Measurements from ENCODE around the gene SORCS2.

Gene SORCS2

GRCh38 chr4:7732263-7732662 lies 539.9 kb downstream of the SORCS2 start:
- DNase-seq: no peak

- DNase-seq: no peak
Measured at GRCh38 chr4:7733201-7733600, 540.9 kb downstream of the SORCS2 start.

GRCh38 chr4:7733801-7734650 lies 541.7 kb downstream of the SORCS2 start:
- DNase-seq: no peak

- DNase-seq: no peak
Measured at GRCh38 chr4:7734651-7735260, 542.4 kb downstream of the SORCS2 start.

- no peak for DNase-seq
Measured at GRCh38 chr4:7735395-7735794, 543.1 kb downstream of the SORCS2 start.

DNA sequence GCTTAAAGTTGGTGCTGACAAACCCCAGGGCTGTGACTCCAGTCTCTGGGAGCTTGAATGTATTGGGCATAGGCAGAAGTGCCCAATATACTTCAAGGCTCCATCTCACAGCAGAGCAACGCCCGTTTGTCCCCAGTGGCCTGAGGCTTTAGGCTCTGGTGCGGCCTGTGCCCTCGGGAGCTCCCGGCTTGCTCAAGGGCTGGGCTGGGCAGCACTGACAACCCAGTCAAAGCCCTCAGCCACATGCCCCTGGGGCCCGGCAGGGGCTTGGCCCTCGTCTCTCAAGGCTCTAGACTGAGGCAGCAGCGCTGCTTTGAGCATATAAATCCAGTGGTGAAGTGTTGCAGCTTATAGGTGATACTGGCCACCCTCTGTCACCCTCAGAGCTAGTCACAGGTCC lies 543.6 kb downstream of the SORCS2 start:
- DNase-seq: no peak

- no peak for DNase-seq
Measured at GRCh38 chr4:7736436-7737267, 544.3 kb downstream of the SORCS2 start.

DNA sequence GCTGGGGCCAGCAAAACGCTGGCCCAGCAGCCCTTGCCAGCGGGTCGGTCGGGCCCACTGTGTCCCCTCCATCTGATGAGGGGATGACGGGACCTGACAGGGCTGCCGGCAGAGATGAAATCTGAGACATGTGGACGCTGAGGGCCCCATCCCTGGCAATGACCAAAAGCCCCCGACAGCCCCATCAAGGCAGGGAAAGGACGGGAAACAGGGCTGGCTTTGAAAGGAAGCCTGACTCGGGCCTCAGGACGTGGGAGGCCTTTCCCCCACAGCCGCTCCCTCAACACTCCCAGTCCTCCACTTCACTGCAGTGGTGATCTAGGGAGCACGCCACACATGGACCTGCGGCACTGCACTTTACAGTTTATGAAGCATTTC lies 544.9 kb downstream of the SORCS2 start:
- no peak for DNase-seq

GRCh38 chr4:7737752-7738457 lies 545.6 kb downstream of the SORCS2 start:
- no peak for DNase-seq

DNA sequence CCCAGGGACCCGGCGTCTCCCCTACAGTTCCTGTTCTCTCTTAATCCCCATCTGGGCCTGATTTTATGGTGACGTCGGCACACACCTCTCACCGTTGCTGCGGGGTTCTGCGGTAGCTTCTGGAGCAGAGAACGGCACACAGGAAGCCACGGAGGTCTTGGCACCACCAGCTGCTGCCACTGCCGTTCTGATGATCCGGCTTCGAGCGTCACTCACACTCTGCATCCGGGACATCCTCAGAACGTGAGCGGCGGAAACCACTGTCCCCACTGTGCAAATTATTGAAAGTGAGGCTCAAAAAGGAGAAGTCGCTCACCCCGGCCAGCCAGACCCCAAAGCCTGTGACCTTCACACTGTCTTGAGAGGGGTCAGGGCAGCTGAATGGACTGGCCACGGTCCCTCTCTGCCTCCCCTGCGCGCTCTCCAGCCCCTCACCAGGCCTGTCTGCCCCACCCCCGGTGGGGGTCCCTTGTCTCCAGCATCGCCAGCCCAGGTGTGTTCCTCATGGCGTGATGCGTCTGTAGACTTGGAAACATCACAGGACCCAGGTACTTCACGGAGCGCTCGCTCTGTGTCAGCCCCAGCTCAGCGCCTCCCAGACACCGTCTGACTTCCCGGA lies 546.2 kb downstream of the SORCS2 start:
- no peak for DNase-seq

DNA sequence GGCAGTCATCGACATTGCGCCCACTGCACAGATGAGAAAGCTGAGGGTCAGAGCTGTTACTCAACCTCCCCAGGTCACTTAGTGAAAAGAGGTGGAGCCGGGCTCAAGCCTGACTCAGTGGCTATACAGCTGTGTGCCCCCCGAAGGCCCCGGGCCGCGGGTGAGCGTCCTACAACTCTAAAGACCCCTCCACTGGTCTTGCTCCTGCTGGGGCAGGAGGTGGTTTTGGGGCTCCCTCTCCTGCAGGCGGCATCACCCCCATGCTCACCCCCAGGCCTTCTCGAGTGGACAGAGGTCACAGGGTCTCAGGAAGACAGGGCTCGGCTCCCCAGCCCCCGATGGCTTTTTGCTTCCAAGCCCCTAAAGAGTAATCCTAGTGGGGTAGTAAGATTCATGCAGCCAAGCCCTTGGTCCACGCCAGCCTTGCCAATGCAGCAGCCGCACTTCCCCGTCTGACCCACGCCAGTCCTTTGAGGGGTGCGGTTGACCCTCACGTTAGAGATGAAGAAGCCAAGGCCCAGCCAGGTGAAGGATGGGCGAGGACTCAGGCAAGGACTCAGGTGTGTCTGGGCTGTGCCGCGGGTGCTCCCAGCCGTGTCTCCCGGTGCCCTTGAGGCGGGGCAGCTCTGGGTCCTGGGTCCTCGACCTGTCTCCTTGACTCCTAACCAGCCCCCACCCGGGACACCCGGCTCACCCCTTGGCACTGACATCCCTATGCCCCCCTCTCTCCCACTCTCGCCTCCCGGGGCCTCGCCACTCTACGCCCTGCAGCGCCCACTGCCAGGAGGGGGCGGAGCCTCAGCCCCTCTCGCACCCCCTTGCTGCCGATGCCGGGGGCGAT lies 547.0 kb downstream of the SORCS2 start:
- no peak for DNase-seq

- no peak for DNase-seq
Measured at GRCh38 chr4:7739918-7740865, 547.9 kb downstream of the SORCS2 start.

GRCh38 chr4:7740866-7741525 lies 548.7 kb downstream of the SORCS2 start:
- no peak for DNase-seq

- no peak for DNase-seq
Measured at GRCh38 chr4:7741946-7742806, 549.8 kb downstream of the SORCS2 start.

- DNase-seq: no peak
Measured at GRCh38 chr4:7742807-7743280, 550.5 kb downstream of the SORCS2 start.

- DNase-seq: no peak
Measured at GRCh38 chr4:7744142-7744804, 551.9 kb downstream of the SORCS2 start.

- no peak for DNase-seq
Measured at GRCh38 chr4:7745301-7745885, 553.1 kb downstream of the SORCS2 start.
